Mucosa of descending colon (tissue), 3 donors: ENCODE measurements around the gene ISOC1. TPM values are rescaled to one million over a fixed set of nuclear protein-coding genes. Genes with fewer than 3 reads are reported as not detected.

ENCODE experiments used
- ATAC-seq: fragments of 200-7000 bp; cut with Tn5 transposase; one replicate; pipeline ENCODE4 v1.9.1; 2020; ENCODE audit warnings: mild to moderate bottlenecking, moderate library complexity
- DNase-seq, 3 donors: peaks; one replicate each; pipeline ENCODE4 v3.0.0-alpha.2; 2020
- H3K36me3 ChIP-seq: fragments of 200-600 bp; one replicate; pipeline ENCODE4 v1.8.0; 2021; ENCODE audit warnings: low read depth, mild to moderate bottlenecking
- H3K4me1 ChIP-seq: fragments of 200-600 bp; one replicate; pipeline ENCODE4 v1.8.0; 2021; ENCODE audit warnings: low read depth, mild to moderate bottlenecking
- H3K4me3 ChIP-seq: fragments of 200-600 bp; one replicate; pipeline ENCODE4 v1.8.0; 2021; ENCODE audit warnings: mild to moderate bottlenecking
- H3K9me3 ChIP-seq: fragments of 200-600 bp; one replicate; pipeline ENCODE4 v1.8.0; 2021; ENCODE audit warnings: mild to moderate bottlenecking
- CTCF ChIP-seq: fragments of 200-600 bp; IDR thresholded peaks from one replicate; pipeline ENCODE4 v1.8.0; 2022; ENCODE audit warnings: antibody characterized with exemption, mild to moderate bottlenecking
- intact Hi-C, 2 donors: fragments of 100-400 bp; cut with DNase I in 1 of 2; cut with micrococcal nuclease in 1 of 2; formaldehyde crosslinking; loops; one replicate each; pipeline versions ENCODE4 v1.11.0 to v1.11.1; 2022; cut with DNase I, micrococcal nuclease
- total RNA-seq, 3 donors: library from RNA; stranded (reverse); fragmentation: NEBNext Ultra II Directional in 2 of 3; extraction: Animal tissue kit (Norgen Biotek cat#: 25700) in 2 of 3; gene quantifications; one replicate each; pipeline versions ENCODE4 v1.2.1 to v1.2.4, GENCODE V29; 2021 to 2023
- donor health status: DM: no; HTN: no; CAD: no; lungs with moderate emphysema.
- donor health status: DM: no; HTN: no; CAD: no.
- donor health status: DM: no; HTN: yes; CAD: no.

ISOC1 gene
- total RNA-seq, 3 donors from 2014 or later = 21.3 to 22.9 (median 21.3) TPM

GRCh38 chr5:129114539-129115193, 20.1 kb downstream of the ISOC1 start:
- Histone ChIP-seq H3K4me1 (no peaks in the 10 kb centered on the region), H3K36me3 (no peaks in the 10 kb centered on the region), H3K4me3 (no peak overlapping the region), H3K9me3 (no peaks in the 10 kb centered on the region)
- no peak for TF ChIP-seq CTCF
- DNase-seq (no peak), ATAC-seq (no peak)
- intact Hi-C loops = no loop called here

DNA sequence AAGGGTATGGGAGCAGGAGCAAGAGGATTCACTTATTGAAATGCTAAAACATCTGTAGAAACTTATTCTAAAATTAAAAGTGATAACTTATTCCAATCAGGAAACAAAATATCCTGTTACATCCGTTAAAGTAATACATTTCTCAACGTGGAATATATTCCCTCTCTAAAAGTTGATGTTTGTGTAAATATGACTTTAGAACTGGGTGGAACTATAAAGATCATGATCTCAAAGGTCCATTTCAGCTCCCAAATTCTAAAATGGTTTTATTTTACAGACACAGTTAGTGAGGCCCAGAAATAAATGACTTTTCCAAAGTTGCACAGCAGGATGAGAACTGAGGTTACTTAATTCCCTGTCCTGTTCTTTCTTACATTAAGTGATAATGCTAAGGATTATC, 21.1 kb downstream of the ISOC1 start:
- Histone ChIP-seq H3K4me3 (no peak overlapping the region), H3K36me3 (no peaks in the 10 kb centered on the region), H3K4me1 (no peaks in the 10 kb centered on the region), H3K9me3 (no peaks in the 10 kb centered on the region)
- intact Hi-C loops = no loop called here
- TF ChIP-seq CTCF = no peak
- DNase-seq (no peak), ATAC-seq (no peak)

DNA sequence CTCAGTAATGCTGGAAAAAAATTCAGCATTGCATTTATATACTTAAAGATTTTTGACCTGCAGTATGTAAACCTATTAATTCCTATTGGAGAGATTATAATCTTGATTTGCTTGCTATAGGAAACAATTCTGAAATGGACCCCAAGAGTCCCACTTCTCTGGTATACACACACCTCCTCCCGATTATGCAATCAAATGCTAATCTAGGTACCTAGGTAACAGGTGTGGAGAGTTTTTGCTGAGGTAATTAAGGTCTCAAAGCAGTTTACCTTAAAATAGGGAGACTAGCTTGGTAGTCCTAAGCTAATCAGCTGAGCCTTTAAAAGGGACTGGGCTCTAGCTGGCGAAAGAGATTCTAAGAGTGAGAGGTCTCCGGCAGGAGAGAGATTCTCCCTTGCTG, 22.2 kb downstream of the ISOC1 start:
- ATAC-seq = no peak
- intact Hi-C loops = no loop called here
- Histone ChIP-seq H3K4me1 (no peaks in the 10 kb centered on the region), H3K4me3 (no peak overlapping the region), H3K9me3 (no peaks in the 10 kb centered on the region), H3K36me3 (no peaks in the 10 kb centered on the region)
- DNase-seq = no peak
- TF ChIP-seq CTCF = no peak

DNA sequence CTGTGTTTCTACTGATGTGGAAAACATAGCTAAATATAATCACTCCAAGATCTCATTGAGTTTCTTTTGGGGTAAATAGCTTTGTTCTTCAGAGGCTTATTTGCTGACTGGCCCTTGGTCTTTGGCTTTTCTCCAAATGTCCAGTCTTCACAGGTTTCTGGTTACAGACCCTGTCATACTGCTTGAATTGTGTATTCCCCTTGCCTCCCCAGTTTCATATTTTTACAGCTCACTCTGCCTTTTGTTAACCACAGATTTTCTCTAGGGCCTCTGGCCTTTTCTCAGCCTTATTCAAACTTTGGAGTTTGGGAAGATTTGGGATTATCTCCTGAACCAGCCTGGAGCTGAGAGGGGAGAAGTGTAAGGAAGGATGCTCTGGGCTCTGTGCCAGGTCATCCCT, 23.9 kb downstream of the ISOC1 start:
- no peak for ATAC-seq
- no peaks in the 10 kb centered on the region for H3K9me3 ChIP-seq
- intact Hi-C loops = no loop called here
- no peaks in the 10 kb centered on the region for H3K36me3 ChIP-seq
- DNase-seq = no peak
- H3K4me3 ChIP-seq = no peak overlapping the region
- H3K4me1 ChIP-seq = no peaks in the 10 kb centered on the region
- TF ChIP-seq CTCF = no peak

GRCh38 chr5:129118826-129119225, 24.3 kb downstream of the ISOC1 start:
- Histone ChIP-seq H3K4me3 (no peak overlapping the region), H3K4me1 (no peaks in the 10 kb centered on the region), H3K36me3 (no peaks in the 10 kb centered on the region), H3K9me3 (no peaks in the 10 kb centered on the region)
- intact Hi-C loops = no loop called here
- ATAC-seq (no peak), DNase-seq (no peak)
- no peak for TF ChIP-seq CTCF

DNA sequence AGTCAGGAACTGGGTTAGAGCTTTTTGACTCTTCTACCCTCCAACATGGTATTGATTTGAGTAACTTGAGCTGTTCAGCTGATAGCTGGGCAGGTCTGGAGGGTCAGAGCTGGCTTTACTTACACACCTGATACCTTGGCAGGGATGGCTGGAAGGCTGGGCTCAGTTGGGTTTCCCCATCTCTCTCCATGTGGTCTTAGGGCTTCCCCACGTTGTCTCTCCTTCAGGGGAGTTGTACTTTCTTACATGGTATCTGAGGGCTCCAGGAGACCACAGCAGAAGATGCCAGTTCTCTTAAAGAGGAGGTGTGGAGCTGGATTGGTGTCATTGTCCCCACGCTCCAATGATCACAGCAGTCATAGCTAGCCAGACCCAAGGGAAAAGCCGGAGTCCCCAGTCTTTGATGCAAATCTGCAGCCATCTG, 25.6 kb downstream of the ISOC1 start:
- TF ChIP-seq CTCF = no peak
- no peak overlapping the region for H3K4me3 ChIP-seq
- no peaks in the 10 kb centered on the region for H3K36me3 ChIP-seq
- H3K4me1 ChIP-seq = no peaks in the 10 kb centered on the region
- ATAC-seq = no peak
- intact Hi-C loops = no loop called here
- H3K9me3 ChIP-seq = no peaks in the 10 kb centered on the region
- DNase-seq = no peak
